ENCODE measurements around the gene CLEC17A. TPM values are rescaled to one million over a fixed set of nuclear protein-coding genes. Genes with fewer than 3 reads are reported as not detected.
"Not testable (repeated sequence)": the region's sequence is repeated elsewhere in the genome, so short reads cannot be mapped to it uniquely, and the experiment has no call there.

CLEC17A gene
- total RNA-seq, 1 experiment from 2014 or later, result 0.26 TPM

GRCh38 chr19:14570864-14571527 lies 11.9 kb upstream of the CLEC17A start:
- in situ Hi-C loops (cut with HindIII; ENCODE audit: low pct_unique_long_range_greater_than_20kb, low sequenced_read_pairs), result no loop called here
- no peak for DNase-seq (ENCODE audit: low read depth, low spot score)

DNA sequence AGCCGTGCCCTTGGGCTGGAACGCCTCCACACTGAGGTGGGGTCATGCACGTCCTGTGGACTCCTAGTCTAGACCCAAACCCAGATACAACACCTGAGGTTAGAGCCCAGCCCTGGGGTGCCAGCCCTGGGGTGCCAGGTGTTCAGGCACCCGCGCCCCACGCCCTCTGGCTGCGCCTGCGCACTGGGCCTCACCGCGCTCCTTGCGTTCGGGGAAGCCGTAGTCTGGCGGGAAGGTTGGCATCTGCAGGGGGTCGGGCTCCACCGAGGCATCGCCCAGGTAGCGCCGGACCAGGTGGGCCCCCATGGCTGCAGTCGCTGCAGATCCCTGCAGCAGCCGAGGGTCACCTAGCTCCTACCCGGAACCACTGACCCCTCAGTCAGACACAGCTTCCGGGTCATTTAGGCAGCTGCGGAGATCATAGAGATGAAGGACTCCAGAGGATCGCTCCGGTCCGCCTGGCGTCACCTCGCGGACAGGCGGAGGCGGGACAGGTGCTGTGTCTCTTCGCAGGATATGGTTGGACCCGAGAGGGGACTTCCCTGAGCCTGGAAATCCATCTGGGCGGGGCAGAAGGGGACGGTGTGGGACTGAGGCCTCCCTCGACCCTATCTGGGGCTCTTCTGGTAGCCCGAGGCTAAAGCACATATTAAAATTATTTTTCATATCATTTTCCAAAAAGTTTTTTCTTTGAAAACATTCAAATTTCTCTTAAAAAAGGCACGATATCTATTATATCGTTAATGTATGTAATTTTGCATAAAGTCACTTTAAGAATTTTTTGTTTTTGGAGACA lies 11.0 kb upstream of the CLEC17A start, which contains the start of gene NDUFB7:
NDUFB7 (minus strand) TSS at position 372 of the 796 bp plus-strand sequence; CDS start at position 306, 66 bp downstream.
- in situ Hi-C loops (cut with HindIII; ENCODE audit: low pct_unique_long_range_greater_than_20kb, low sequenced_read_pairs), result no loop called here
- peak; percentile 95 for DNase-seq (ENCODE audit: low read depth, low spot score)

DNA sequence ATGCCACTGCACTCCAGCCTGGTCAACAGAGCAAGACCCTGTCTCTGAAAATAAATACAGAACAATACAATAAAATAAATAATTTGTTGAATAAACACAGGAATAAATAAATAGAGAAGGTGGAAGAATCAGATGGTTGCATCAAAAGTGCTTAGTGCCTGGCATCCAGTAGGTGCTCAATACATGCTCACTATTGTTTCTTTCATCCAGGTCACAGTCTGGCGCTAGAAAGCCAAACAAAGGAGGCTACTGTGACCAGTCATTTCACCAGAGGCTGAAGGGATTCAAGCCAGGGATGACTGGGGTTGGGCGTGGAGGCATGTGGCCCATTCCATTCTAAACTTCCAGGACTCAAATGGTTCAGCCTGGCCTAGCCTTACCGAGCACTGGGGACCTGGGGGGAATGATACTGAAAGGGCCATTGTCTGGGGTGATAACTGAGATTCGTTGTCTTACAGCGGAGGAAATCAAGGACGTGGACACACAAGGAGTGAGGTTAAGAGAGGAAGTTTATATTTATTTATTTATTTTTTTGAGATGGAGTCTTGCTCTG lies 7.4 kb upstream of the CLEC17A start:
- in situ Hi-C loops (cut with HindIII; ENCODE audit: low pct_unique_long_range_greater_than_20kb, low sequenced_read_pairs), result no loop called here
- DNase-seq (ENCODE audit: low read depth, low spot score), result peak; percentile 92

DNA sequence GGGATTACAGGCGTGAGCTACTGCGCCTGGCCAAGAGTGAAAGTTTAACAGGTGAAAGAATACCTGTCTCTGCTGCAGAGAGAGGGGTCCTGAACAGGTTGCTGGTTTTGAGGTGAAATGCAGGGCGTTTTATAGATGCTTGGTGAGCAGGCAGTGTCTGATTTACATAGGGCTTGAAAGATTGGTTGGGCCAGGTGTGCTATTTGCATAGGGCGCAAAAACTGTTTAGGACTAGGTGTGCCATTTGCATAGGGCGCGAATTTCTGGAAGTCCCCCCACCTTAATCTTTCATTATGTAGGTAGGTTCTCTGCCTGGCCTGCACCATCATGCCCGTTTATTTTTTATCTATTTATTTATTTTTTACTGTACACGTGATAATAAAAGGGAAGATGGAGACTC lies 6.5 kb upstream of the CLEC17A start:
- in situ Hi-C loops (cut with HindIII; ENCODE audit: low pct_unique_long_range_greater_than_20kb, low sequenced_read_pairs), result no loop called here
- DNase-seq (ENCODE audit: low read depth, low spot score), result no peak

- in situ Hi-C loops (cut with HindIII; ENCODE audit: low pct_unique_long_range_greater_than_20kb, low sequenced_read_pairs), result no loop called here
- no peak for DNase-seq (ENCODE audit: low read depth, low spot score)
These were observed 5.6 kb upstream of the CLEC17A start for GRCh38 chr19:14577264-14577663.

- in situ Hi-C loops (cut with HindIII; ENCODE audit: low pct_unique_long_range_greater_than_20kb, low sequenced_read_pairs), result no loop called here
- DNase-seq (ENCODE audit: low read depth, low spot score), result peak; percentile 36
These were observed 4.9 kb upstream of the CLEC17A start for GRCh38 chr19:14577885-14578427.

- in situ Hi-C loops (cut with HindIII; ENCODE audit: low pct_unique_long_range_greater_than_20kb, low sequenced_read_pairs), result no loop called here
- no peak for DNase-seq (ENCODE audit: low read depth, low spot score)
These were observed 2.2 kb upstream of the CLEC17A start for GRCh38 chr19:14580623-14581237.

DNA sequence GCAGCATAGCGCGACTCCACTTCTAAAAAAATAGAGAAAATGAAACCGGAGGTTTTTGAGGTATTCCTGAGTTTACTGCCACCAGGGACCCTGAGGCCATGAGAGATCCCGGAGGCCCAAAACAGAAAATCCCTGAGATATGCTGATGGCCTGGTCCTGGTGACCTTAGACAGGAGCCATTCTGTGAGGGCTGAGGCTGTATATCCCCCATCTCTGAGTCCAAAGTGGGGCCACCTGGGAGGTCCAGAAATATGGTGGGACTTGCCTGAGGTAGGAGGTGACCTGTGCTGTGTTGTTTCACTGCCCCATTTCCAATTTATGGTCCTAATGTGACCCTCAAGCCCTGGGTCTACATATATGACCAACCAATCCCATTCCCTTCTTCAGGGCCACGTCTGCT lies 1.5 kb downstream of the CLEC17A start:
- DNase-seq (ENCODE audit: low read depth, low spot score); in situ Hi-C loops (cut with HindIII; ENCODE audit: low pct_unique_long_range_greater_than_20kb, low sequenced_read_pairs): not testable (repeated sequence)

DNA sequence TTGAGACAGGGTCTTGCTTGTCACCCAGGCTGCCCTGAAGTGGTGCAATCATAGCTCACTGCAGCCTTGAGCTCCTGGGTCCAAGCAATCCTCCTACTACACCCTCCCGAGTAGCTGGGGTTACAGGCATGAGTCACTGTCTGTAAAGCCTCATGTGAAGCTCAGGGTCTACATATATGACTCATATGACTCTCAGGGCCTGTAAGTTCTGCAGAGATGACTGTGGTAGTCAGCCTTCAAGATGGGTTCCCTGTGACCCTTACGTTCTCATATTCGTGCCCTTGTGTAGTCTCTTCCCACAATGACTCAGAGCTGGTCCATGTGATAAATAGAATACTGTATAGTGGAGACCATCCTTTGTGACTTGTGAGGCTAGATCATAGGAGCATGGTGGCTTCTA lies 2.3 kb downstream of the CLEC17A start:
- DNase-seq (ENCODE audit: low read depth, low spot score); in situ Hi-C loops (cut with HindIII; ENCODE audit: low pct_unique_long_range_greater_than_20kb, low sequenced_read_pairs): not testable (repeated sequence)

- in situ Hi-C loops (cut with HindIII; ENCODE audit: low pct_unique_long_range_greater_than_20kb, low sequenced_read_pairs); DNase-seq (ENCODE audit: low read depth, low spot score): not testable (repeated sequence)
These were observed 6.5 kb downstream of the CLEC17A start for GRCh38 chr19:14589433-14589832.

DNA sequence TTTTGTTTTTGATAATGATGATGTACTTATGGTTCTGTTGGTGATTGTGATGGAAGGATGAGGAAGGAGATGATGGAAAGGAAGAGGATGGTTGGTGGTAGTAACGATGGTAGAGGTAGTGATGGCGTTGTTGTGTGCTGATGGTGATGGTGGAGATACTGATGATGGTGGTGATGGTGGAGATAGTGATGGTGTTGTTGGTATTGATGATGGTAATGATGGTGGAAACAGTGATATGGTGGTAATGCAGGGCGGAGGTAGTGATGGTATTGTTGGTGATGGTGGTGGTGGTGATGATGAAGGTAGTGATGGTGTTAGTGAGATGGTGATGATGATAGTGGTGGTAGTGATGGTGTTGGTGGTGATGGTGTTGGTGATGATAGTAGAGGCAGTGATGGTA lies 12.7 kb downstream of the CLEC17A start:
- in situ Hi-C loops (cut with HindIII; ENCODE audit: low pct_unique_long_range_greater_than_20kb, low sequenced_read_pairs), result no loop called here
- no peak for DNase-seq (ENCODE audit: low read depth, low spot score)

DNA sequence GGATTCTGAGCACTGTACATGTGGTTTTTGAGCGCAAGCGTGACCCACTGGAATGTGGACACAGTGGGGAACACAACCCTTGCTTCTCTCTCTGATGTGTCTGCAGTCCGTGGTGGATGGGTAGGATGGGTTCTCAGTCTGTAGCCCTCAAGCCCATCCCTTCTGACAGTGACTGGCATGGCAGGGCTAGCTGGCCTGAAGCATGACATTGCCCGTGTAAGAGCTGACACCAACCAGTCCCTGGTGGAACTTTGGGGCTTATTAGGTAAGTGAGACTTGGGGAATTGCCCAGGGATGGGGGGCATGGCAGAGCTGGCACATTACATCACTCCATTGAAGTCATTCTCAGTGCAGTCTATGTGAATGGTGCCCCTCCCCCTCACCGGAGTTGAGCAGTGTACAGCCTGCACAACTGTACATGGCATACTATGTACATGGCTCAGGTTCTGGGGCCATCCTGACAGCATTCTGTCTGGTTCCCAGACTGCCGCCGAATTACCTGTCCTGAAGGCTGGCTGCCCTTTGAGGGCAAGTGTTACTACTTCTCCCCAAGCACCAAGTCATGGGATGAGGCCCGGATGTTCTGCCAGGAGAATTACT lies 16.8 kb downstream of the CLEC17A start:
- in situ Hi-C loops (cut with HindIII; ENCODE audit: low pct_unique_long_range_greater_than_20kb, low sequenced_read_pairs), result no loop called here
- no peak for DNase-seq (ENCODE audit: low read depth, low spot score)

GRCh38 chr19:14603990-14604387 lies 21.1 kb downstream of the CLEC17A start:
- no peak for DNase-seq (ENCODE audit: low read depth, low spot score)
- in situ Hi-C loops (cut with HindIII; ENCODE audit: low pct_unique_long_range_greater_than_20kb, low sequenced_read_pairs), result no loop called here

DNA sequence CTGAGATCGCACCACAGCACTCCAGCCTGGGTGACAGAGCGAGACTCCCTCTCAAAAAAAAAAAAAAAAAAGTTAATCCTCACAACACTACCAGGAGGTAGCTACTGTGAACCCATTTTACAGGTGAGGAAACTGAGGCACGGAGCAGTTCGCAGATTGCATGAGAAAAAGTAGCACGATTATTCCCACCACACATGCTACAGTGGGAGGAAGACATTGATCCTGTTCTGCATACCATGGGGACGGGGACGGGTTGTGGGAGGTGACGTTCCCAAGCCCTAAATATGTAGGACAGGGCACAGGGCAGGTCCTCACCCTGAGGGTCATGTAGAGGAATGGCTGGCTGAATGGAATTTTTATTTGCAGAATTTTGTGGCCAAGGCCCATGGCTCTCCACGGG lies 23.7 kb downstream of the CLEC17A start:
- in situ Hi-C loops (cut with HindIII; ENCODE audit: low pct_unique_long_range_greater_than_20kb, low sequenced_read_pairs), result no loop called here
- no peak for DNase-seq (ENCODE audit: low read depth, low spot score)

- no peak for DNase-seq (ENCODE audit: low read depth, low spot score)
- in situ Hi-C loops (cut with HindIII; ENCODE audit: low pct_unique_long_range_greater_than_20kb, low sequenced_read_pairs), result no loop called here
These were observed 28.2 kb downstream of the CLEC17A start for GRCh38 chr19:14611051-14611450.

DNA sequence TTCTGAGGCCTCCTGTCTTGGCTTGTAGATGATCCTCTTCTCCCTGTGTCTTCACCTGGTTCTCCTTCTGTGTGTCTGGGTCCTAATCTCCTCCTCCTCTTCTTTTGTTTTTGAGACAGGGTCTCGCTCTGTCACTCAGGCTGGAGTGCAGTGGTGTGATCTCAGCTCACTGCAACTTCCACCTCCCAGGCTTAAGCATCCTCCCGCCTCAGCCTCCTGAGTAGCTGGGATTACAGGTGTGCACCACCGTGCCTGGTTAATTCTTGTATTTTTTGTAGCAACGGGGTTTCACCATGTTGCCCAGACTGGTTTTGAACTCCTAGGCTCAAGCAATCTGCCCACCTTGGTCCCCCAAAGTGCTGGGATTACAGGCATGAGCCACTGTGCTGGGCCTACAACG lies 29.4 kb downstream of the CLEC17A start:
- in situ Hi-C loops (cut with HindIII; ENCODE audit: low pct_unique_long_range_greater_than_20kb, low sequenced_read_pairs); DNase-seq (ENCODE audit: low read depth, low spot score): not testable (repeated sequence)

DNA sequence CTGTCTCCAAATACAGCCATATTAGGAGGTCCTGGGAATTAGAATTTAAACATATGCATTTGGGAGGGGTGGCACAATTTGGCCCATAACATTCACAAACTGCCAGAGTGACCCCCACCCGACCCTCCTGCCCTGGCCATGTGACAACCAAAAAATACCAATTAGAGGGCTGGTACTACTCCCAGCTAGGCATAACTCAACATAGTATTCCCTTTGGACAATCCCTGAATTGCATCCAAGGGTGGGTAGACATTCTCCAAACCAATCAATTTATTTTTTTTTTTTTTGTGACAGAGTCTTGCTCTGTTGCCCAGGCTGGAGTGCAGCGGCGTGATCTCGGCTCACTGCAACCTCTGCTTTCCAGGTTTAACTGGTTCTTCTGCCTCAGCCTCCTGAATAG lies 29.8 kb downstream of the CLEC17A start:
- in situ Hi-C loops (cut with HindIII; ENCODE audit: low pct_unique_long_range_greater_than_20kb, low sequenced_read_pairs), result no loop called here
- no peak for DNase-seq (ENCODE audit: low read depth, low spot score)
